DMS114 treated with DMSO at 0.1 percent for 48 hours (cell line): ENCODE data around the gene TNPO3.

ENCODE experiments used
- DNase-seq: peaks from one replicate; lab custom pipeline; 2025; ENCODE audit not compliant: unreplicated experiment; lab: John Stamatoyannopoulos, UW

The TNPO3 gene

DNA sequence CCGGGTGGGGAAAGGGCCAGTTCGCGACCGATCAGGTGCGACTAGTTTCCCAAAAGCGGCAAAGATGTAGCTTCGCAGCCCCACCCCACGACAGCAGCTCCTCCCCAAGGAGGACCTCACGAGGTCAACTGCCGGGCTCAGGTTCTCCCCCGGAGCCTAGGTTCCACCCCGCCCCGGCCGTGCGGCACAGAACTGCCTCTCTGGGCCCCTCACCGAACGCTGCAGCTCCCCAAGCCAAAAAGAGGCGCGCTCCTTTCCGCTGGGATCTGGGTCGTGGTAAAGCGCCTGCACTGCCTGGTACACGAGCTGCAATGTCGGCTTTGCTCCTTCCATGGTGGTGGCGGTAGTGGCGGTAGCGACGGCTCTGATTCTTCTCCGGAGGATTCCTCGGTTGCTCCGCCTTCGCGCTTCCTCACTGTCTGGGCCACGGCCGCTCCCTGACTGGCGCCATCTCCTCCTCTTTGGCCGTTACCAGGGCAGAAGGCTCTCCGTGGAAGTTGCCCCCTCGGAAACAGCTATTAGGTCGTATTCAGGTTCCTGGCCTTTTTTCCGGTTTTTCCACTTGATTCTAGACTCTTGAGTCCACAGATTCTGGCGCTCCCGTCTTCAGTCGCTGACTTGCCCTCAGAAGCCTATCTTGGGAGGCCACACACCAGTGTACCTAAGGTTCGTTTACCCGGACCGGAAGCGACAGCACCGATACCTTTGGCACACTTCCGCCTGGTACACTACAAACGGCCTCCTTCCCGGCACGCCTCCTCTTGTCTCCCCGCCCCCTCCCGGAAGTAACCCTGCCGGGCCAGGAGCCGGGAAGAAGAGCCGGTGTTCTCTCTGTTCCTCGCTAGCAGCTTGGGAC, at the start of gene TNPO3:
Gene TNPO3, minus strand, starts transcription at position 674 of the 856 bp plus-strand sequence. Its CDS starts 341 bp downstream, at position 333.
- DNase-seq = peak; percentile 87

DNA sequence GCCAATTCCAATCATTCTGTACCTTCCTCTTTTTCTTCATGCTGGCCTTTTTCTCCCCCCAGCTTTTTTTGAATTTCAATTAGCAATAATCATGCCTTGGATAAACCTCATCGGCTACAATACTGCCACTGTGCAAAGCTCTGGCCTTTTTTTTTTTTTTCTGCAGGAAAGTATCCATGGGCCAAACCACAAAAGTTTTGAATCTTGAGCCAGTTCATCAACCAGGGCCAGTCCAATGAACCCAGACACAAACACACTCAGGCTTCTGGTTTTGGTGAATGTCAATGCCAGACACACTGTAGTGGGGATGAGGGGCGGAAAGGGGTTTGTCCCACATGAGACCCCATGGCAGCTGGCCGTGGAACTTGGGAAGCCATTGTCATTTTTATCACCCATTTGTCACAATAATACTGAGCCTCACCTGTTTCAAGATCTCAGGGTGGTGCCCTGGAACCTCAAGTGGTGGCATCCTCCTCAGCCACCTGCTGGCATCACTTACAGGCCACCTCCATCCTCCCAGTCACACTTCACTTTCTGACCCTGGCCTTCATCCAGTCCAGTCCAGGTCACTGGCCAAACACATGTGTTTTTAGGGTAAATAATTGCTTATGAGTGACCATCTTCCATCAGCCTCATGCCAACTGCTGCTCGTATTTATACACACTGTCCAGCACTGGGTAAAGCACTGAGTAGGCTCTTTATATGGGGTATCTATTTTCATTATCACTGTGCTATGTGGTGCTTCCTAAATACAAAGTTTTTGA, 48.8 kb upstream of the TNPO3 start:
- DNase-seq = no peak

- no peak for DNase-seq
These were observed 46.8 kb upstream of the TNPO3 start for GRCh38 chr7:129101746-129102145.

DNA sequence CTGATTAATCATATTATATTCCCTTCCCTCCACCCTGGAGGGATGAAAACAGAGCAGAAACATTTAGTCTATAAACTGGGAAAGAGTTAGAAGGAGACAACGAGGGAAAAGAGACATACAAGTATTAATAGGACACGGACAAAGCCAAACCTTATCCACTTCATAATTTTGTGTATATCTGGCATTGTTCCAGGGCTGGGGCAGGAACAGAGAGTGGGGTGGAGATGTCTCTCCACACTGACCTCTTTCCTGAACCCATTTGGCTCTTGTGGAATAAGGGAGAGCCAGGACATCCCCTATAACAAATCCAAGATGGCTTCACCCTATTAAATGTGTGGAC, 45.9 kb upstream of the TNPO3 start:
- DNase-seq = no peak

- DNase-seq = no peak
These were observed 43.6 kb upstream of the TNPO3 start for GRCh38 chr7:129098409-129099084.

- no peak for DNase-seq
These were observed 40.3 kb upstream of the TNPO3 start for GRCh38 chr7:129095258-129095657.

- DNase-seq = no peak
These were observed 39.6 kb upstream of the TNPO3 start for GRCh38 chr7:129094501-129094900.

- DNase-seq = no peak
These were observed 39.1 kb upstream of the TNPO3 start for GRCh38 chr7:129093867-129094456.

DNA sequence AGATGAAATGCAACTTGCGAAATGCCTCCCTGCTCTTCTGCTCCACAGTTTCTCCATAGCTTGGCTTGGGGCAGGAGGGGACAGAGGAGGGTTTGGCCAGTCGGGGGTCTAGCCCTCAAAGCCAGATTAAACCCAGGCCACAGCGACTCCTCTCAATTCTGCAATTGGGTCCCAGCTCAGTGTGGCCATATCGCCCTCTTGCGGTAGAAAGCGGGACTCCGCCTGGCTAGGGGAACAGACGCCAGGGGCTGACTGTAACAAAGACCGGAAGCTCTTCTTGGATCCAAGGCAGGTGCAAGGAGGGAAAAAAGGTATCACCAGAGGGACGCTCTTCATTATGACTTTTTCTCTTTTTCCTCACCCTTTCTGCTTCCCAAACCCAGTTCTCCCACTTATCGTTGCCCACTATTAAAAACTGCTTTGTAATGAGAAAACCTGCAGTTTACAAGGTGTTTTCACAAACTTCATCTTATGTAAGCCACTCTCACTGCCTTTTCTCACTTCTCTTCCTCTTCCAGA, 36.6 kb upstream of the TNPO3 start:
- DNase-seq = peak; percentile 64

- no peak for DNase-seq
These were observed 35.5 kb upstream of the TNPO3 start for GRCh38 chr7:129090300-129090907.

GRCh38 chr7:129089521-129090212, 34.8 kb upstream of the TNPO3 start:
- DNase-seq = no peak

GRCh38 chr7:129084801-129085551, 30.1 kb upstream of the TNPO3 start:
- DNase-seq = no peak

- no peak for DNase-seq
These were observed 28.6 kb upstream of the TNPO3 start for GRCh38 chr7:129083525-129083924.

- DNase-seq = no peak
These were observed 23.5 kb upstream of the TNPO3 start for GRCh38 chr7:129078455-129078854.

- DNase-seq = no peak
These were observed 22.0 kb upstream of the TNPO3 start for GRCh38 chr7:129076886-129077285.

DNA sequence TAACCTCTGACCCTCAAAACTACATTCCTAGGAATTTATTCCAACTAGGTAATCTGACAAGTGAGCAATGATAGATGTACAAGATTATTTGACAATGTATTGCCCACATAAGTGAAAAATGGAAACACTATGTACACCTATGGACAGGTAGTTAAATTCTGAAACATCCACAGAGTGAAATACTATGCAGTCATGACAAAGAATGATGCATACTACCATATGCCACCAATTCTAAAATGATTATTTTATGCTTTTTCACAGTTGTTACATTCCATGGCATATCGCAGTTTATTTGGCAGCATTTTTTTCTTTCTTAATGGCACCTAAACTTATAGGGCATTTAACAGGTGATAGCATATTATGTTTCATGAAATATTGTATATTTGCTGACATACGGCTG, 20.1 kb upstream of the TNPO3 start:
- DNase-seq = no peak

DNA sequence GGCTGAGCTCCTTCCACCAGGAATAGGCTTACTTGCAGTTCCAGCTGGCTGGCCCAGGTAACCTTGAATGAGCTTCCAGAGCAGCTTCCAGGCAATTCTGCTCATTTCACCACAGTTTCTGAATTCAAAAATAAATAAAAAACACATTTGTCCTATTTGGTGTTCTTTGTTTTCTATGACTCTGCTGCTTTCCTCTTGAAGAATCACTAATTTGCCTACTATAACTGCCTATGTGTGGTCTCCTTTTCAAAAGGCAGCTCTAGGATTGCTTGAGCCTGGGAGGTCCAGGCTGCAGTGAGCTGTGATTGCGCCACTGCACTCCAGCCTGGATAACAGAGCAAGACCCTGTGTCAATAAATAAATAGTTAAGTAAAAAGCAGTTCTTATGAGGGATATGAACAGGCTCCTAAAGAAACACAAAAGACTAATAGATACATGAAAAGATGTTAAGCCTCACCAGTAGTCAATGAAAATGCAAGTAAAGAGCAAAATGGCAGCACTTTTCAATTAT, 19.5 kb upstream of the TNPO3 start:
- DNase-seq = no peak

DNA sequence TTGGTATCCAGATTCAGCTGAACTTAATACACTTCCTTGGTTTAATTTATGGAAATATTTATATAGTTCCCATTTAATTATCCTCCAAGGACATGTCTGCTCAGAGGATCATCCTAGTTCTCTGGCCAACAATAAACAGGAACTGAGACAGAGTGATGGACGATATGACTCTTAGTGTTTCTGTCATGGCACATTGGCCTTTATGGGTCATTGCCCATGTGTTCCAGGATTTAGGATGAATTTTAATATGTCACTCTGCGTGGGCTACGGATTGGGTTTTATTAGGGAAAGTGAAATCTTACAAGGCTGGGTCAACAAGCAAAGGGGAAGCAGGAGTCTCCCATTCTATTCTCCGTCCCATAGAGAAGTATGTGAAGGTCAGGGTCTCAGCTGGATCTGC, 18.8 kb upstream of the TNPO3 start:
- no peak for DNase-seq

- no peak for DNase-seq
These were observed 18.3 kb upstream of the TNPO3 start for GRCh38 chr7:129073204-129073603.
